Neutrophil (primary cell): Measurements from ENCODE around the gene OPRD1.

Source experiments
- H3K27ac ChIP-seq: fragments of 200-600 bp; sonication (generic); 2 replicates; pipeline ENCODE4 v1.5.1; 2016; ENCODE audit warnings: mild to moderate bottlenecking, moderate library complexity
- H3K27me3 ChIP-seq: fragments of 200-600 bp; sonication (generic); 2 replicates; pipeline ENCODE4 v1.6.0; 2016; ENCODE audit warnings: mild to moderate bottlenecking
- H3K36me3 ChIP-seq: fragments of 200-600 bp; sonication (generic); 2 replicates; pipeline ENCODE4 v1.5.1; 2017
- H3K4me1 ChIP-seq, 2 experiments: fragments of 200-600 bp in 1 of 2; sonication (generic) in 1 of 2; 1 replicate in 1 of 2; 2 replicates in 1 of 2; pipeline versions ENCODE4 v1.5.1 to v1.6.1; 2013 to 2016; ENCODE audit warnings: low read depth in 1 of 2, low read length in 1 of 2, mild to moderate bottlenecking in 1 of 2, moderate library complexity in 1 of 2; ENCODE audit not compliant: control insufficient read depth in 1 of 2, insufficient read depth in 1 of 2
- H3K4me3 ChIP-seq, 2 experiments: fragments of 200-600 bp in 1 of 2; sonication (generic) in 1 of 2; 1 replicate in 1 of 2; 2 replicates in 1 of 2; pipeline ENCODE4 v1.5.1; 2013 to 2016; ENCODE audit warnings: low read depth in 1 of 2, low read length in 1 of 2, mild to moderate bottlenecking in 1 of 2, moderate library complexity in 1 of 2
- H3K9me3 ChIP-seq: fragments of 200-600 bp; sonication (generic); 2 replicates; pipeline ENCODE4 v1.5.1; 2016
- TF ChIP-seq, protein P1 (sequence below): fragments of 200-600 bp; sonication (generic); IDR thresholded peaks from 2 replicates; pipeline ENCODE4 v1.5.1; 2016; ENCODE audit warnings: antibody characterized with exemption

Gene OPRD1

DNA sequence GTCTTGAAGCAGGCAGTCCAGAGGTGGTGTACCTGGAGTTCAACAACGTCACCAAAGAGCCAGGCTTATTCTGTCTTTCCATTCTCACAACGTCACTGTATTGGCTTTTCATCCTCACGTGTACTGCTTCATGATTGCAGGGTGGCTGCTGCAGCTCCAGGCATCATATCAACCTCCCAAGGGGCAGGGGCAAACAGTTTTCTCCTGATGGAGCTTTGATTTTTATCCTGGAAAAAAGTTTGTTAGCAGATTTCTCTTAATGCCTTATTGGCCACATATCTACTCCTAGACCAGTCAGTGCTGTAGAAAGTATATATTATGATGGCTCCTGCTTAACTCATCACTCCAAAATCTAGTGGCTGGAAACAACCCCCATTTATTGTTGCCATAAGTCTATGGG lies 8.3 kb upstream of the OPRD1 start:
- H3K27ac ChIP-seq, result no peak overlapping the region
- TF ChIP-seq, protein P1, sequence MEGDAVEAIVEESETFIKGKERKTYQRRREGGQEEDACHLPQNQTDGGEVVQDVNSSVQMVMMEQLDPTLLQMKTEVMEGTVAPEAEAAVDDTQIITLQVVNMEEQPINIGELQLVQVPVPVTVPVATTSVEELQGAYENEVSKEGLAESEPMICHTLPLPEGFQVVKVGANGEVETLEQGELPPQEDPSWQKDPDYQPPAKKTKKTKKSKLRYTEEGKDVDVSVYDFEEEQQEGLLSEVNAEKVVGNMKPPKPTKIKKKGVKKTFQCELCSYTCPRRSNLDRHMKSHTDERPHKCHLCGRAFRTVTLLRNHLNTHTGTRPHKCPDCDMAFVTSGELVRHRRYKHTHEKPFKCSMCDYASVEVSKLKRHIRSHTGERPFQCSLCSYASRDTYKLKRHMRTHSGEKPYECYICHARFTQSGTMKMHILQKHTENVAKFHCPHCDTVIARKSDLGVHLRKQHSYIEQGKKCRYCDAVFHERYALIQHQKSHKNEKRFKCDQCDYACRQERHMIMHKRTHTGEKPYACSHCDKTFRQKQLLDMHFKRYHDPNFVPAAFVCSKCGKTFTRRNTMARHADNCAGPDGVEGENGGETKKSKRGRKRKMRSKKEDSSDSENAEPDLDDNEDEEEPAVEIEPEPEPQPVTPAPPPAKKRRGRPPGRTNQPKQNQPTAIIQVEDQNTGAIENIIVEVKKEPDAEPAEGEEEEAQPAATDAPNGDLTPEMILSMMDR, result no peak
- no peak overlapping the region for H3K4me3 ChIP-seq
- peaks cover 20% of the 10 kb centered on the region for H3K27me3 ChIP-seq
- no peaks in the 10 kb centered on the region for H3K36me3 ChIP-seq
- no peaks in the 10 kb centered on the region for H3K9me3 ChIP-seq
- no peaks in the 10 kb centered on the region for H3K4me1 ChIP-seq

DNA sequence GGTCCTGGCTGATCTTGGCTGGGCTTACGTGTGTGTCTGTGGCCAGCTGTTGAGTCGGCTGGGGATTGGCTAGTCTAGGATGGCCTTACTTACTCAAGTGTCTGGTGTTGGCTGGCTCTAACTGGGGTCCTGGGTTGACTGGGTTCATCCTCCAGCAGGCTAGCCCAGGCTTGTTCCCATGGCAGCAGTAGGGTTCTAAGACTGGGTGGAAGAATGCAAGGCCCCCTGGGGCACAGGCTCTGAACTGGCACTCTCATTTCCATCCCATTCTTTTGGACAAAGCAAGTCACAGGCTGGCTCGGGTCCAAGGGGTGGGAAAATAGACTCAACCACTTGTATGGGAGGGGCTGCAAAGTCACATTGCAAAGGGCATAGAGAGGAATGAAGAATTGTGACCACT lies 7.9 kb upstream of the OPRD1 start:
- no peaks in the 10 kb centered on the region for H3K4me1 ChIP-seq

DNA sequence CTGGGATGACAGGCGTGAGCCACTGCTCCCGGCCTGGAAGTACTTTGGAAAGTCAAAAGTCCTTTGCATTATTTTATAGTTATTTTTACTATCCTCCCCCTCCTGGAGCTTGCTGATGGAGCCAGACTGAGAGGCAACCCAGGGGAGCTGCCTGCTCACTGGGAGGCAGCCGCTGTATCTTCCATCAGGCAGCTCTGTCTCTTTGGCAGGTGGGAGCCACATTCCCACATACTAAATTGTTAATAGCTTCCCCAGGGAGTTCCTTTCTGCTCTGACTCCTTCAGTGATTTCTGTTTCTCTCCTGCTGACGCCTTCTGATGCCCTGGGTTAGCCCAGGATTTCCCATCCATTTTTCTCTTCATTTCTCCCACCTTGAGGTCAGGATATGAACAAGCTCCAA lies 4.9 kb upstream of the OPRD1 start:
- no peaks in the 10 kb centered on the region for H3K9me3 ChIP-seq
- TF ChIP-seq, protein P1, result no peak
- H3K27ac ChIP-seq, result no peak overlapping the region
- H3K27me3 ChIP-seq, result peaks cover 47% of the 10 kb centered on the region
- H3K36me3 ChIP-seq, result no peaks in the 10 kb centered on the region
- no peaks in the 10 kb centered on the region for H3K4me1 ChIP-seq
- H3K4me3 ChIP-seq, result no peak overlapping the region

More for the DNA sequence above, 7.9 kb upstream of the OPRD1 start:
- Histone ChIP-seq H3K36me3 (no peaks in the 10 kb centered on the region), H3K27me3 (peaks cover 19% of the 10 kb centered on the region), H3K9me3 (no peaks in the 10 kb centered on the region), H3K27ac (no peak overlapping the region), H3K4me3 (no peak overlapping the region)
- TF ChIP-seq, protein P1, result no peak

DNA sequence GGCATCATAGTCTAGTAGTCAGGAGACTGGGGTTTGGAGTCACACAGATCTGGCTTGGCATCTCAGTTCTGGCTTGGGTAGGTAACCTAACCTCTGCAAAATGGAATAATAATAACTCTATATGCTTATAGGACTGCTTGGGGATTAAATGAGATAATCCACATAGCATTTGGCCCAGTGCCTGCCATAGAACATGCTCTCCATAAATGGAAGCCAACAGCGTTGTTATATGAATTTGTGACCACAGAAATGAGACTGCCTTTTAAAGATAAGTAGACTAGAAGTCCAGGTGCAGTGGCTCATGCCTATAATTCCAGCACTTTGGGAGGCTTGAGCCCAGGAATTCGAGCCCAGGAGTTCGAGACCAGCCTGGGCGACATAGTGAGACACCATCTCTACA lies 4.0 kb upstream of the OPRD1 start:
- Histone ChIP-seq H3K27me3 (peaks cover 57% of the 10 kb centered on the region), H3K36me3 (no peaks in the 10 kb centered on the region)

DNA sequence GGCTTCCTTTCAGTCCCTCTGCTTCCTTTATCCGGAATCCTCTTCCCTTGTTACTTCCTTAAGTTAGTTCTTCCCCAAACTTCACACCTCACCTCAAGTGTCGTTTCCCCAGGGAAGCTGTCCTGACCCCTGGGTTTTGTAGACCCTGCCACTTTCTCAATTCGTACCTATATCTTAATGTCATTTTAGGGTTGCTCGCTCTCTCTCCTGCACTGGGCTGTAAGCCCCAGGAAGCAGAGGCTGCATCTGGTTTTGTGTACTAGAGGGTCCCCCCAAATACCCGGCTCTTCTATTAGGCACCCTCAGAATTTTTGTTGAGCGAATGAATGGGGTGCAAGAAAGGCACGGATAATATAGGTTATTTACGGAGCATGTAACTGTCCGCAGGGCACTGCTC lies 603 bp upstream of the OPRD1 start:
- TF ChIP-seq, protein P1, result no peak
- Histone ChIP-seq H3K4me1 (no peaks in the 10 kb centered on the region), H3K36me3 (no peaks in the 10 kb centered on the region), H3K9me3 (no peaks in the 10 kb centered on the region), H3K4me3 (no peak overlapping the region), H3K27ac (no peak overlapping the region), H3K27me3 (peaks cover 90% of the 10 kb centered on the region)

More for the DNA sequence above, 4.0 kb upstream of the OPRD1 start:
- TF ChIP-seq, protein P1, result no peak
- H3K4me3 ChIP-seq, result no peak overlapping the region
- no peak overlapping the region for H3K27ac ChIP-seq
- no peaks in the 10 kb centered on the region for H3K4me1 ChIP-seq
- no peaks in the 10 kb centered on the region for H3K9me3 ChIP-seq
